Measurements from ENCODE around the gene ARHGAP10.

ARHGAP10 gene

GRCh38 chr4:147773261-147774184 lies 41.6 kb downstream of the ARHGAP10 start:
- H2AFZ ChIP-seq (ENCODE audit: low read depth) = no peak overlapping the region
- H3K27me3 ChIP-seq (ENCODE audit: insufficient read depth, low read depth) = no peaks in the 10 kb centered on the region
- H4K20me1 ChIP-seq (ENCODE audit: insufficient read depth) = 0 out of 2 replicates have a peak, but pooled peaks cover 9% of the 10 kb centered on the region
- no peak overlapping the region for H3K27ac ChIP-seq
- H3K4me3 ChIP-seq (IDR thresholded peaks at IDR 0.05; ENCODE audit: insufficient read depth, low read depth, low read length) = no peak overlapping the region
- peaks cover 29% of the 10 kb centered on the region for H3K4me1 ChIP-seq (ENCODE audit: low read depth, poor library complexity, severe bottlenecking)
- no peaks in the 10 kb centered on the region; the same call in 1 of the 2 replicates for H3K36me3 ChIP-seq (ENCODE audit: insufficient read depth)
- H3K9ac ChIP-seq = no peak overlapping the region
- H3K79me2 ChIP-seq (ENCODE audit: insufficient read depth, low read depth) = peaks cover 96% of the 10 kb centered on the region; the same call in 1 of the 2 replicates
- H3K4me2 ChIP-seq = no peak overlapping the region
- TF ChIP-seq CTCF (conservative IDR thresholded peaks at IDR 0.05; ENCODE audit: low read depth, low read length) = no peak

GRCh38 chr4:147776716-147777115 lies 44.8 kb downstream of the ARHGAP10 start:
- H3K27ac ChIP-seq = no peak overlapping the region
- H3K27me3 ChIP-seq (ENCODE audit: insufficient read depth, low read depth) = no peaks in the 10 kb centered on the region
- TF ChIP-seq CTCF (conservative IDR thresholded peaks at IDR 0.05; ENCODE audit: low read depth, low read length) = no peak
- H4K20me1 ChIP-seq (ENCODE audit: insufficient read depth) = no peaks in the 10 kb centered on the region
- H3K79me2 ChIP-seq (ENCODE audit: insufficient read depth, low read depth) = peaks cover 99% of the 10 kb centered on the region; the same call in 1 of the 2 replicates
- no peak overlapping the region for H3K9ac ChIP-seq
- no peaks in the 10 kb centered on the region for H3K36me3 ChIP-seq (ENCODE audit: insufficient read depth)
- no peak overlapping the region for H3K4me3 ChIP-seq (IDR thresholded peaks at IDR 0.05; ENCODE audit: insufficient read depth, low read depth, low read length)
- no peak overlapping the region for H2AFZ ChIP-seq (ENCODE audit: low read depth)
- H3K4me2 ChIP-seq = no peak overlapping the region
- peaks cover 59% of the 10 kb centered on the region for H3K4me1 ChIP-seq (ENCODE audit: low read depth, poor library complexity, severe bottlenecking)

GRCh38 chr4:147777456-147778091 lies 45.7 kb downstream of the ARHGAP10 start:
- Histone ChIP-seq H3K27ac (no peak overlapping the region), H2AFZ (ENCODE audit: low read depth) (no peak overlapping the region), H3K36me3 (ENCODE audit: insufficient read depth) (no peaks in the 10 kb centered on the region), H3K4me2 (no peak overlapping the region), H3K79me2 (ENCODE audit: insufficient read depth, low read depth) (peaks cover 93% of the 10 kb centered on the region; the same call in 1 of the 2 replicates), H3K27me3 (ENCODE audit: insufficient read depth, low read depth) (no peaks in the 10 kb centered on the region), H3K9ac (no peak overlapping the region), H3K4me3 (IDR thresholded peaks at IDR 0.05; ENCODE audit: insufficient read depth, low read depth, low read length) (no peak overlapping the region), H3K4me1 (ENCODE audit: low read depth, poor library complexity, severe bottlenecking) (peaks cover 63% of the 10 kb centered on the region), H4K20me1 (ENCODE audit: insufficient read depth) (no peaks in the 10 kb centered on the region)
- no peak for TF ChIP-seq CTCF (conservative IDR thresholded peaks at IDR 0.05; ENCODE audit: low read depth, low read length)

- no peaks in the 10 kb centered on the region for H3K36me3 ChIP-seq (ENCODE audit: insufficient read depth)
- H3K4me2 ChIP-seq = peak overlapping the region; percentile 27; the same call in 1 of the 2 replicates
- no peak for TF ChIP-seq CTCF (conservative IDR thresholded peaks at IDR 0.05; ENCODE audit: low read depth, low read length)
- no peak overlapping the region for H3K4me3 ChIP-seq (IDR thresholded peaks at IDR 0.05; ENCODE audit: insufficient read depth, low read depth, low read length)
- no peaks in the 10 kb centered on the region for H4K20me1 ChIP-seq (ENCODE audit: insufficient read depth)
- H2AFZ ChIP-seq (ENCODE audit: low read depth) = no peak overlapping the region
- H3K9ac ChIP-seq = no peak overlapping the region
- H3K27me3 ChIP-seq (ENCODE audit: insufficient read depth, low read depth) = no peaks in the 10 kb centered on the region
- H3K79me2 ChIP-seq (ENCODE audit: insufficient read depth, low read depth) = peaks cover 81% of the 10 kb centered on the region; the same call in 1 of the 2 replicates
- peaks cover 59% of the 10 kb centered on the region for H3K4me1 ChIP-seq (ENCODE audit: low read depth, poor library complexity, severe bottlenecking)
- H3K27ac ChIP-seq = no peak overlapping the region
Measured at GRCh38 chr4:147778942-147779341, 47.1 kb downstream of the ARHGAP10 start.

Data from KMS-11 (cell line).